Lung (tissue), 12 donors: ENCODE results near the gene ATG5. TPM values are rescaled to one million over a fixed set of nuclear protein-coding genes. Genes with fewer than 3 reads are reported as not detected.

ENCODE experiments used
- ATAC-seq: fragments of 200-7000 bp; cut with Tn5 transposase; one replicate; pipeline ENCODE4 v1.9.1; 2020; ENCODE audit warnings: moderate number of reproducible peaks; ENCODE audit not compliant: insufficient read depth, low FRiP score
- DNase-seq, 3 donors: peaks; one replicate each; pipeline ENCODE4 v3.0.0-alpha.2; 2013 to 2017
- H3K27ac ChIP-seq, 2 donors: one replicate each; pipeline ENCODE4 v1.5.1; 2013; ENCODE audit warnings: mild to moderate bottlenecking in 2 of 2, moderate library complexity in 2 of 2, control low read depth in 1 of 2, inconsistent platforms in 1 of 2, low read depth in 1 of 2, low read length in 1 of 2
- H3K27me3 ChIP-seq, 3 donors: one replicate each; pipeline ENCODE4 v1.5.1; 2013; ENCODE audit warnings: low read length in 2 of 3; ENCODE audit not compliant: control insufficient read depth in 3 of 3, insufficient read depth in 3 of 3
- H3K36me3 ChIP-seq, 4 donors: one replicate each; pipeline ENCODE4 v1.5.1; 2013; ENCODE audit warnings: low read length in 4 of 4, mild to moderate bottlenecking in 1 of 4, moderate library complexity in 1 of 4; ENCODE audit not compliant: control insufficient read depth in 4 of 4, insufficient read depth in 4 of 4
- H3K4me1 ChIP-seq, 5 donors: one replicate each; pipeline ENCODE4 v1.5.1; 2013; ENCODE audit warnings: low read length in 5 of 5, mild to moderate bottlenecking in 2 of 5, moderate library complexity in 1 of 5; ENCODE audit not compliant: control insufficient read depth in 5 of 5, insufficient read depth in 5 of 5
- H3K4me3 ChIP-seq: one replicate; pipeline ENCODE4 v1.5.1; 2013; ENCODE audit warnings: mild to moderate bottlenecking, control low read depth, moderate library complexity
- H3K9ac ChIP-seq, 2 donors: one replicate each; pipeline ENCODE4 v1.5.1; 2013; ENCODE audit warnings: low read length in 2 of 2, control low read depth in 1 of 2; ENCODE audit not compliant: insufficient read depth in 1 of 2
- H3K9me3 ChIP-seq, 4 donors: one replicate each; pipeline ENCODE4 v1.5.1; 2013; ENCODE audit warnings: low read length in 3 of 4, mild to moderate bottlenecking in 1 of 4, moderate library complexity in 1 of 4; ENCODE audit not compliant: control insufficient read depth in 4 of 4, insufficient read depth in 3 of 4
- WGBS, 2 donors: extraction: QIAGEN DNeasy Blood & Tissue Kit; methylation state at CpG; one replicate each; pipeline ENCODE4 v1.1.7; 2013; 5-methylcytosine and 5-hydroxymethylcytosine counted together
- polyA plus RNA-seq, 2 donors: library from polyadenylated mRNA; stranded (reverse); fragments of 200-250 nt; gene quantifications; one replicate each; pipeline ENCODE4 v1.2.1, GENCODE V29; 2013
- total RNA-seq, 2 donors: library from RNA; depleted of rRNA in 1 of 2; stranded (reverse); fragments of >200 nt in 1 of 2; gene quantifications; one replicate each; pipeline ENCODE4 v1.2.1, GENCODE V29; 2014 to 2021
- TF ChIP-seq, protein P1 (sequence below): IDR thresholded peaks from 2 replicates; pipeline ENCODE4 v1.5.1; 2012; ENCODE audit warnings: mild to moderate bottlenecking; ENCODE audit errors: control extremely low read depth, extremely low read depth
- donor health status: control.
- donor health status: control.
- donor health status: Bipolar disorder and iron deficiency.
- donor health status: healthy.
- donor health status: DM: yes; HTN: yes; CAD: no.

Gene ATG5
- total and polyA plus RNA-seq, 4 donors, result 15.0 to 54.2 (median 22.3) TPM

- WGBS, 2 donors, result 98 to 99% methylated on average over 1 of the region's 1 CpG
- H3K36me3 ChIP-seq, result peaks cover 0 to 8% (median 4%) of the 10 kb centered on the region in 4 donors
- no peak overlapping the region for H3K27ac ChIP-seq
- no peaks in the 10 kb centered on the region for H3K27me3 ChIP-seq
- H3K4me3 ChIP-seq, result no peak overlapping the region
- peaks cover 0 to 2% (median 0%) of the 10 kb centered on the region in 4 donors for H3K9me3 ChIP-seq
- ATAC-seq, result no peak
- H3K9ac ChIP-seq, result no peak overlapping the region
- TF ChIP-seq, protein P1, sequence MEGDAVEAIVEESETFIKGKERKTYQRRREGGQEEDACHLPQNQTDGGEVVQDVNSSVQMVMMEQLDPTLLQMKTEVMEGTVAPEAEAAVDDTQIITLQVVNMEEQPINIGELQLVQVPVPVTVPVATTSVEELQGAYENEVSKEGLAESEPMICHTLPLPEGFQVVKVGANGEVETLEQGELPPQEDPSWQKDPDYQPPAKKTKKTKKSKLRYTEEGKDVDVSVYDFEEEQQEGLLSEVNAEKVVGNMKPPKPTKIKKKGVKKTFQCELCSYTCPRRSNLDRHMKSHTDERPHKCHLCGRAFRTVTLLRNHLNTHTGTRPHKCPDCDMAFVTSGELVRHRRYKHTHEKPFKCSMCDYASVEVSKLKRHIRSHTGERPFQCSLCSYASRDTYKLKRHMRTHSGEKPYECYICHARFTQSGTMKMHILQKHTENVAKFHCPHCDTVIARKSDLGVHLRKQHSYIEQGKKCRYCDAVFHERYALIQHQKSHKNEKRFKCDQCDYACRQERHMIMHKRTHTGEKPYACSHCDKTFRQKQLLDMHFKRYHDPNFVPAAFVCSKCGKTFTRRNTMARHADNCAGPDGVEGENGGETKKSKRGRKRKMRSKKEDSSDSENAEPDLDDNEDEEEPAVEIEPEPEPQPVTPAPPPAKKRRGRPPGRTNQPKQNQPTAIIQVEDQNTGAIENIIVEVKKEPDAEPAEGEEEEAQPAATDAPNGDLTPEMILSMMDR, result no peak
- H3K4me1 ChIP-seq, result peaks cover 0 to 4% (median 3%) of the 10 kb centered on the region in 5 donors
- DNase-seq, result no peak
These were observed 38.8 kb downstream of the ATG5 start for GRCh38 chr6:106286746-106287145.

- Histone ChIP-seq H3K4me3 (no peak overlapping the region), H3K27ac (no peak overlapping the region), H3K9me3 (no peaks in the 10 kb centered on the region), H3K4me1 (peaks cover 0 to 4% (median 0%) of the 10 kb centered on the region in 5 donors), H3K9ac (no peak overlapping the region), H3K27me3 (no peaks in the 10 kb centered on the region), H3K36me3 (peaks cover 2 to 9% (median 5%) of the 10 kb centered on the region in 4 donors)
- 97% methylated on average over 10 of the region's 10 CpGs for WGBS, 2 donors
- TF ChIP-seq, protein P1, result no peak
- DNase-seq, result no peak
- no peak for ATAC-seq
These were observed 42.1 kb downstream of the ATG5 start for GRCh38 chr6:106283481-106283880.

DNA sequence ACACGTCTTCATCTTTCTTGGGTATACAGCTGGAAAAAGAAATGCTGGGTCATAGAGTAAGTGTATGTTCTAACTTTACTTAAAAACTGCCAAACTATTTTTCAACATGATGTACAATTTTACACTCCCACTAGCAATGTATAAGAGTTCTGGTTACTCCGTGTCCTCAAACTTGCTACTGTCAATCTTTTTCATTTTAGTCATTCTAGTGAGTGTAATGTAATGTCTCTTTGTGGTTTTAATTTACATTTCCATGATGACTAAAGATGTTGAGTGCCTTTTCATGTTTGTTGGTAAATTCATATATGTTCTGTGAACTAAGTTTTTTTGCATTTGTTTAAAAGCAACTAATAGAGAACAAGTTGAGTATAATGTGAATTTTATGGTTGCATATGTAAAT is 43.9 kb downstream of the ATG5 start:
- DNase-seq, result no peak
- no peaks in the 10 kb centered on the region for H3K27me3 ChIP-seq
- no peak for ATAC-seq
- H3K9me3 ChIP-seq, result no peaks in the 10 kb centered on the region
- no peak overlapping the region for H3K27ac ChIP-seq
- TF ChIP-seq, protein P1, result no peak
- H3K9ac ChIP-seq, result no peak overlapping the region
- peaks cover 2 to 10% (median 6%) of the 10 kb centered on the region in 4 donors for H3K36me3 ChIP-seq
- no peak overlapping the region for H3K4me3 ChIP-seq
- WGBS, 2 donors, result 82 to 83% methylated on average over 2 of the region's 2 CpGs
- H3K4me1 ChIP-seq, result peaks cover 0 to 4% (median 0%) of the 10 kb centered on the region in 5 donors

DNA sequence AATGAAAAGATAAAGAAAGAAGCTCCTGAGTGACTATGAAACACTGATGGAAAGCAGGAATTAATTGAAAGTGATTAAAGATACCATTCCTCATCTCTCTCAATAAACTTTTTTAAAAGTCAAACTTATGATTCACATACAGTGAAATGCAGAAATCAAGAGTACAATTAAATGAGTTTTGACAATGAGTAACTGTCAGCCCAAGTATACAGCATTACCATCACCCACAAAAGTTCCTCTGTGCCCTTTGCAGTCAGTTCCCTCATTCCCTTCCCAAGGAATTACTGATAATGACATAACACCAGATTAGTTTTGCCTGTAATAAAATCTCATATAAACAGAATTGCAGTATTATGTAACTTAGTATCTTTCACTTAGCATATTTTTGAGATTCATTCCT is 44.5 kb downstream of the ATG5 start:
- no peaks in the 10 kb centered on the region for H3K9me3 ChIP-seq
- no peak overlapping the region for H3K9ac ChIP-seq
- H3K27me3 ChIP-seq, result no peaks in the 10 kb centered on the region
- DNase-seq, result no peak
- no peak overlapping the region for H3K27ac ChIP-seq
- H3K4me3 ChIP-seq, result no peak overlapping the region
- H3K36me3 ChIP-seq, result peaks cover 2 to 10% (median 6%) of the 10 kb centered on the region in 4 donors
- no peak for ATAC-seq
- TF ChIP-seq, protein P1, result no peak
- H3K4me1 ChIP-seq, result peaks cover 0 to 4% (median 0%) of the 10 kb centered on the region in 5 donors
